Sigmoid colon (tissue), 7 donors: ENCODE results near the gene AVPI1. TPM values are rescaled to one million over a fixed set of nuclear protein-coding genes. Genes with fewer than 3 reads are reported as not detected.

Experiments used
- DNase-seq: peaks from one replicate; pipeline ENCODE4 v3.0.0-alpha.2; 2019
- H3K27ac ChIP-seq, 4 donors: fragments of 200-600 bp; sonication (generic); one replicate each; pipeline ENCODE4 v1.5.1; 2016 to 2019; ENCODE audit warnings: mild to moderate bottlenecking in 1 of 4
- H3K27me3 ChIP-seq, 3 donors: fragments of 200-600 bp; sonication (generic); one replicate each; pipeline ENCODE4 v1.5.1; 2019; ENCODE audit warnings: mild to moderate bottlenecking in 1 of 3
- H3K36me3 ChIP-seq, 4 donors: fragments of 200-600 bp; sonication (generic); one replicate each; pipeline ENCODE4 v1.5.1; 2016 to 2019
- H3K4me1 ChIP-seq, 4 donors: fragments of 200-600 bp; sonication (generic); one replicate each; pipeline ENCODE4 v1.5.1; 2017 to 2019
- H3K4me3 ChIP-seq, 4 donors: fragments of 200-600 bp; sonication (generic); one replicate each; pipeline ENCODE4 v1.5.1; 2017 to 2019; ENCODE audit warnings: mild to moderate bottlenecking in 2 of 4, moderate library complexity in 1 of 4
- H3K9me3 ChIP-seq, 4 donors: fragments of 200-600 bp in 3 of 4; sonication (generic) in 3 of 4; one replicate each; pipeline versions ENCODE4 v1.5.1 to v1.6.1; 2013 to 2019
- CTCF ChIP-seq, 4 experiments: fragments of 450-650 bp in 3 of 4; fragments of 200-600 bp in 1 of 4; IDR thresholded peaks; one replicate each; pipeline ENCODE4 v1.5.1; 2016 to 2019; ENCODE audit warnings: antibody characterized with exemption in 4 of 4, mild to moderate bottlenecking in 3 of 4, moderate library complexity in 2 of 4
- EP300 ChIP-seq, 4 donors: sonication (generic); formaldehyde crosslinking; IDR thresholded peaks; one replicate each; pipeline ENCODE4 v1.6.1; 2017; ENCODE audit warnings: antibody characterized with exemption in 4 of 4
- POLR2A ChIP-seq, 2 donors: fragments of 450-650 bp; IDR thresholded peaks; one replicate each; pipeline ENCODE4 v1.6.1; 2016; ENCODE audit warnings: antibody characterized with exemption in 2 of 2, mild to moderate bottlenecking in 2 of 2, moderate library complexity in 2 of 2
- POLR2AphosphoS5 ChIP-seq, 4 donors: sonication (generic); formaldehyde crosslinking; IDR thresholded peaks; one replicate each; pipeline ENCODE4 v1.6.1; 2017; ENCODE audit warnings: antibody characterized with exemption in 4 of 4
- WGBS, 2 donors: extraction: QIAGEN DNeasy Blood & Tissue Kit; methylation state at CpG; one replicate each; pipeline ENCODE4 v1.1.7; 2013; 5-methylcytosine and 5-hydroxymethylcytosine counted together
- intact Hi-C: fragments of 100-400 bp; cut with DNase I; formaldehyde crosslinking; loops from one replicate; pipeline ENCODE4 v1.15.1; 2023
- polyA plus RNA-seq, 3 donors: library from polyadenylated mRNA; stranded (reverse); fragments of 200-250 nt; gene quantifications; one replicate each; pipeline ENCODE4 v1.2.3, GENCODE V29; 2013
- total RNA-seq, 4 donors: library from RNA; depleted of rRNA; stranded (reverse); fragments of >200 nt; gene quantifications; one replicate each; pipeline ENCODE4 v1.1.0, GENCODE V29; 2016
- donor health status: healthy with polysubstance abuse.
- donor health status: Bipolar disorder and iron deficiency.
- donor health status: healthy.

AVPI1 gene
- total and polyA plus RNA-seq, 7 donors, result 10.5 to 58.3 (median 16.1) TPM

- intact Hi-C loops, result no loop called here
- TF ChIP-seq POLR2AphosphoS5 (IDR thresholded peaks at IDR 0.05) (peak in 2 of 4 donors; percentile 62 to 65), EP300 (IDR thresholded peaks at IDR 0.05) (no peak)
- H3K36me3 ChIP-seq, result peaks cover 0 to 23% (median 5%) of the 10 kb centered on the region in 4 donors
- no peaks in the 10 kb centered on the region for H3K9me3 ChIP-seq
- H3K27me3 ChIP-seq, result no peaks in the 10 kb centered on the region
- peaks cover 2 to 53% (median 50%) of the 10 kb centered on the region in 4 donors for H3K4me1 ChIP-seq
- H3K4me3 ChIP-seq, result no peak overlapping the region
- H3K27ac ChIP-seq, result peak overlapping the region; percentile 95 to 100 (median 98)
- DNase-seq, result peak; percentile 74
- 22 to 56% methylated on average over 6 of the region's 6 CpGs for WGBS, 2 donors
Observed at GRCh38 chr10:97718178-97718577, 31.1 kb upstream of the AVPI1 start.

- Histone ChIP-seq H3K36me3 (peaks cover 0 to 23% (median 5%) of the 10 kb centered on the region in 4 donors), H3K9me3 (no peaks in the 10 kb centered on the region), H3K27me3 (no peaks in the 10 kb centered on the region), H3K27ac (peak overlapping the region; percentile 95 to 100 (median 98)), H3K4me3 (no peak overlapping the region), H3K4me1 (peaks cover 2 to 58% (median 56%) of the 10 kb centered on the region in 4 donors)
- intact Hi-C loops, result no loop called here
- TF ChIP-seq POLR2A (IDR thresholded peaks at IDR 0.05), result no peak
- 88 to 94% methylated on average over 7 of the region's 7 CpGs for WGBS, 2 donors
- DNase-seq, result no peak
Observed at GRCh38 chr10:97717627-97718026, 30.6 kb upstream of the AVPI1 start.

- Histone ChIP-seq H3K27ac (peak overlapping the region; percentile 95 to 100 (median 98)), H3K9me3 (no peaks in the 10 kb centered on the region), H3K36me3 (peaks cover 0 to 23% (median 5%) of the 10 kb centered on the region in 4 donors), H3K27me3 (no peaks in the 10 kb centered on the region), H3K4me3 (peak overlapping the region; percentile 65 to 80 (median 73)), H3K4me1 (peaks cover 2 to 74% (median 60%) of the 10 kb centered on the region in 4 donors)
- WGBS, 2 donors, result 72 to 74% methylated on average over 8 of the region's 8 CpGs
- no peak for DNase-seq
- intact Hi-C loops, result no loop called here
- no peak for TF ChIP-seq POLR2AphosphoS5 (IDR thresholded peaks at IDR 0.05)
- TF ChIP-seq CTCF (IDR thresholded peaks at IDR 0.05), result no peak
- TF ChIP-seq EP300 (IDR thresholded peaks at IDR 0.05), result no peak
- TF ChIP-seq POLR2A (IDR thresholded peaks at IDR 0.05), result no peak
Observed at GRCh38 chr10:97715259-97715874, 28.3 kb upstream of the AVPI1 start.

- Histone ChIP-seq H3K4me3 (peak overlapping the region; percentile 65 to 80 (median 73)), H3K27me3 (no peaks in the 10 kb centered on the region), H3K36me3 (peaks cover 0 to 23% (median 5%) of the 10 kb centered on the region in 4 donors), H3K4me1 (peaks cover 2 to 80% (median 67%) of the 10 kb centered on the region in 4 donors), H3K27ac (peak overlapping the region; percentile 95 to 100 (median 98)), H3K9me3 (no peaks in the 10 kb centered on the region)
- intact Hi-C loops, result no loop called here
- TF ChIP-seq POLR2AphosphoS5 (IDR thresholded peaks at IDR 0.05), result peak; percentile 80 to 88 (median 84)
- peak; percentile 59 to 70 for TF ChIP-seq POLR2A (IDR thresholded peaks at IDR 0.05)
- no peak for TF ChIP-seq CTCF (IDR thresholded peaks at IDR 0.05)
- TF ChIP-seq EP300 (IDR thresholded peaks at IDR 0.05), result no peak
- 2 to 4% methylated on average over 74 of the region's 74 CpGs for WGBS, 2 donors
- peak; percentile 94 for DNase-seq
Observed at GRCh38 chr10:97714401-97715258, 27.6 kb upstream of the AVPI1 start.

GRCh38 chr10:97713826-97714400 lies 26.9 kb upstream of the AVPI1 start:
- 0 to 1% methylated on average over 69 of the region's 69 CpGs for WGBS, 2 donors
- intact Hi-C loops, result no loop called here
- peaks cover 2 to 80% (median 67%) of the 10 kb centered on the region in 4 donors for H3K4me1 ChIP-seq

More at GRCh38 chr10:97713826-97714400, 26.9 kb upstream of the AVPI1 start:
- H3K27ac ChIP-seq, result peak overlapping the region; percentile 95 to 100 (median 98)
- H3K9me3 ChIP-seq, result no peaks in the 10 kb centered on the region
- no peak for TF ChIP-seq EP300 (IDR thresholded peaks at IDR 0.05)
- peak in 3 of 4 donors; percentile 53 to 59 (median 54) for TF ChIP-seq POLR2AphosphoS5 (IDR thresholded peaks at IDR 0.05)
- no peak for TF ChIP-seq POLR2A (IDR thresholded peaks at IDR 0.05)
- H3K36me3 ChIP-seq, result peaks cover 0 to 23% (median 4%) of the 10 kb centered on the region in 4 donors
- no peaks in the 10 kb centered on the region for H3K27me3 ChIP-seq
- DNase-seq, result peak; percentile 88
- peak overlapping the region; percentile 65 to 80 (median 73) for H3K4me3 ChIP-seq
